ENCODE results near the gene TUBB4A. TPM values are rescaled to one million over a fixed set of nuclear protein-coding genes. Genes with fewer than 3 reads are reported as not detected.

The TUBB4A gene
- total and polyA plus RNA-seq, 10 of the 15 experiments (the other 5 are each of a cell fraction or from before 2014, with no cell fraction given) = 0.29 to 22.4 (median 3.8) TPM

- TF ChIP-seq SPI1 (IDR thresholded peaks at IDR 0.05; ENCODE audit: borderline replicate concordance, insufficient read depth, low read depth, low read length) (no peak), FOXK2 (IDR thresholded peaks at IDR 0.05) (peak; percentile 83), ZNF217 (IDR thresholded peaks at IDR 0.05) (no peak; the same call in 1 of the 2 replicates), ZNF24 (IDR thresholded peaks at IDR 0.05) (peak; percentile 79; the same call in 1 of the 2 replicates), POU2F2 (IDR thresholded peaks at IDR 0.05; ENCODE audit: borderline replicate concordance, low read depth, low read length) (peak; percentile 98), NKRF (conservative IDR thresholded peaks at IDR 0.05) (peak; percentile 76; the same call in 1 of the 2 replicates), ZSCAN29 (IDR thresholded peaks at IDR 0.05) (no peak), CHD1 (IDR thresholded peaks at IDR 0.05; ENCODE audit: low read depth, low read length) (no peak)
These were observed 25.9 kb upstream of the TUBB4A start (continued) for GRCh38 chr19:6527893-6528543.

- in situ Hi-C loops (cut with MboI) = loop anchor here (5.0 to 10.0 kb wide), 2 partner anchors 68 to 1180 kb away; partner anchors contain the start of genes CD70 and FCER2
- Histone ChIP-seq H4K20me1 (ENCODE audit: control insufficient read depth, insufficient read depth) (no peaks in the 10 kb centered on the region), H3K79me2 (ENCODE audit: control insufficient read depth, insufficient read depth, low read length) (peaks cover 4% of the 10 kb centered on the region), H3K36me3 (ENCODE audit: control insufficient read depth in 2 of 2, insufficient read depth in 2 of 2, low read length in 1 of 2) (no peaks in the 10 kb centered on the region), H3K4me2 (ENCODE audit: control insufficient read depth, insufficient read depth) (no peak overlapping the region), H3K9me3 (replicated peaks; ENCODE audit: control insufficient read depth, insufficient read depth, low read length) (no peaks in the 10 kb centered on the region; the same call in 1 of the 3 replicates), H3K4me1 (ENCODE audit: control insufficient read depth, insufficient read depth, low read length) (peaks cover 52% of the 10 kb centered on the region), H3K27ac (ENCODE audit: control insufficient read depth, insufficient read depth) (no peak overlapping the region), H3K4me3 (no peak overlapping the region), H3K27me3 (replicated peaks in 1 of 2; ENCODE audit: control insufficient read depth in 2 of 2, insufficient read depth in 2 of 2, low read length in 1 of 2) (no peaks in the 10 kb centered on the region), H3K9ac (ENCODE audit: control insufficient read depth, insufficient read depth, low read length) (no peak overlapping the region), H2AFZ (ENCODE audit: control insufficient read depth, low read depth, low read length) (no peak overlapping the region)
- intact Hi-C loops (cut with micrococcal nuclease; ENCODE audit: unreplicated experiment) = no loop called here
- SMC1A ChIA-PET (ENCODE audit: uncharacterized antibody, unreplicated experiment) = interaction anchor here (1.0 to 1.6 kb wide), 2 partner anchors 28 to 55 kb away, joined by 3 to 4 read pairs; no protein-coding TSS in a partner anchor
- no TSS peak for BruUV-seq (replicated peaks)
- WGBS (ENCODE audit: insufficient coverage, insufficient replicate concordance, low lambda C conversion rate, missing lambda C conversion rate) = 100% methylated on average over 2 of the region's 2 CpGs
- DNase-seq (ENCODE audit: low read depth, low spot score) (no peak), ATAC-seq (no peak), FAIRE-seq (no peak)
- POLR2A ChIA-PET = interaction anchor here (0.6 kb wide), 1 partner anchor 362 kb away, joined by 4 read pairs; no protein-coding TSS in a partner anchor
- CTCF ChIA-PET = interaction anchor here (0.6 to 1.7 kb wide), 4 partner anchors 55 to 123 kb away, joined by 3 to 5 read pairs (median 4); no protein-coding TSS in a partner anchor
- RAD21 ChIA-PET (ENCODE audit: unreplicated experiment) = no interaction called here
- TF ChIP-seq EZH2 (IDR thresholded peaks at IDR 0.05; ENCODE audit: borderline replicate concordance, control insufficient read depth, low read depth, low read length) (no peak), ZBTB40 (IDR thresholded peaks at IDR 0.05; ENCODE audit: borderline replicate concordance) (no peak), ASH2L (IDR thresholded peaks at IDR 0.05; ENCODE audit: borderline replicate concordance, low read depth) (no peak), ZZZ3 (IDR thresholded peaks at IDR 0.05; ENCODE audit: control insufficient read depth, insufficient read length, low read depth) (no peak), PBX3 (IDR thresholded peaks at IDR 0.05; ENCODE audit: insufficient replicate concordance, low read depth, low read length) (no peak), CHD1 (IDR thresholded peaks at IDR 0.05; ENCODE audit: low read depth, low read length) (no peak), HDAC2 (IDR thresholded peaks at IDR 0.05) (no peak), BHLHE40 (IDR thresholded peaks at IDR 0.05; ENCODE audit: borderline replicate concordance in 1 of 2, low read depth in 2 of 2, low read length in 1 of 2) (no peak)
These were observed 22.2 kb upstream of the TUBB4A start for GRCh38 chr19:6524311-6524710.

All from GM12878 (cell line).